ENCODE results near the gene PATE4.

The PATE4 gene

DNA sequence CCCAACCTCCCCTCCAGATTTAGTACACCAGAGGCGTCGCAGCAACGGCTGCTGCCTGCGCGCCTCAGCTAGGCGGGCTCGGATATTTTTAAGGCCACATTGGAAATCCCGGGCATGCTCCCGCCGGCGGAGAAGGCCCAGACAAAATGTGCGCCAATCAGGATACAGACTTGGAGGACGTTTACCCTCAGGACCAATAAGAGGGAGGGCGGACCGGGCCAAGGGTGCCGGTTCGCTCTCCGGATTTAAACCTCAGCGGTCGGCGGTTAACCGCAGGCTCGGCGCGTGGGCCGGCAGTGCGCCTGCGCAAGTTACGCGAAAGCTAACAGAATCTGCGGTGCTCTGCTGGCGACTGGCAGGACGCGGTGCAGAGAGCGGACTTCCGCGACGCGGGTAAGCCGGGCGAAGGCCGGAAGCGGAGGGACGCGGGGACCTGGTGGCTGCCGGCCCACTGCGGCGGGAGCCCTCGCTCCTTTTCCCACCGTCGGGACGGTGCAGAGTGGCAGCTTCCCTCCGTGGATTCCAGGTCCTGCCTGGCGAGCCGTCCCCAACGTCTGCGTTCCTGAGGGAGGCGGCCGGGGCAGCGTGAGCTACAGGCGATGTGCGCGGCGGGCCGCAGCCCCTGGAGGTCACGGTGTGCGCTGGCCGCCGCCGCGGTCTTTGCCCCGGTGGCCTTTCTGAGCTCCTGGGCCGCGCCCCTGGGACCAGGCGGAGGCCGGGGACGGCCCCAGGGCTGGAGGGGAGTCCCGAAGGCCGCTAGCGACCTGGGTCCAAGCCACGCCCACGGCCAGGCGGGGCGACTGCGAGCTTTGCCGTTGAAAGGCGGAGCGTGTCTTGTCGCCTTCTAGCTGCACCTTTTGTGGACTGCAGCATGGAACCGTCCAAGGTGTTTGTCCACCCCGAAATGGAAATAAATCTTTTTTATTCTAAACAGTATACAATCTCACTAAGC lies 54.5 kb downstream of the PATE4 start, which contains the start of gene HYLS1:
Gene HYLS1 (plus strand): TSS at position 296 of the 952 bp plus-strand sequence. CDS start 11,701 bp downstream, outside the sequence.
- peak; percentile 92 to 95 for DNase-seq (ENCODE audit: low read depth in 2 of 2)

Measured in stimulated activated CD4-positive, alpha-beta T cell treated with anti-CD3 and anti-CD28 coated beads, Interleukin-4, amount 100 ng/mL, for 48 hours (primary cell).